Ascending aorta (tissue), 2 donors: ENCODE data around the gene HTRA3. TPM values are rescaled to one million over a fixed set of nuclear protein-coding genes. Genes with fewer than 3 reads are reported as not detected.

ENCODE experiments used
- DNase-seq, 2 donors: peaks; one replicate each; pipeline ENCODE4 v3.0.0-alpha.2; 2019; ENCODE audit warnings: low spot score in 2 of 2
- H3K27ac ChIP-seq, 2 donors: fragments of 200-600 bp; sonication (generic); one replicate each; pipeline ENCODE4 v1.5.1; 2016 to 2017; ENCODE audit warnings: mild to moderate bottlenecking in 1 of 2
- H3K27me3 ChIP-seq: fragments of 200-600 bp; sonication (generic); one replicate; pipeline ENCODE4 v1.5.1; 2017
- H3K36me3 ChIP-seq, 2 donors: fragments of 200-600 bp; sonication (generic); one replicate each; pipeline ENCODE4 v1.5.1; 2016
- H3K4me1 ChIP-seq, 2 donors: fragments of 200-600 bp; sonication (generic); one replicate each; pipeline ENCODE4 v1.5.1; 2016 to 2017; ENCODE audit warnings: mild to moderate bottlenecking in 1 of 2
- H3K4me3 ChIP-seq, 2 donors: fragments of 200-600 bp; sonication (generic); one replicate each; pipeline ENCODE4 v1.5.1; 2016 to 2017; ENCODE audit warnings: mild to moderate bottlenecking in 1 of 2
- H3K9me3 ChIP-seq, 2 donors: fragments of 200-600 bp; sonication (generic); one replicate each; pipeline ENCODE4 v1.5.1; 2016
- CTCF ChIP-seq, 3 experiments: fragments of 200-600 bp in 2 of 3; fragments of 450-650 bp in 1 of 3; sonication (generic) in 2 of 3; IDR thresholded peaks; one replicate each; pipeline ENCODE4 v1.5.1; 2016 to 2019; ENCODE audit warnings: antibody characterized with exemption in 3 of 3, mild to moderate bottlenecking in 1 of 3, moderate library complexity in 1 of 3
- intact Hi-C: fragments of 100-400 bp; cut with DNase I; formaldehyde crosslinking; loops from one replicate; pipeline ENCODE4 v1.15.1; 2023
- total RNA-seq: library from RNA; depleted of rRNA; stranded (reverse); fragments of >200 nt; gene quantifications from one replicate; pipeline ENCODE4 v1.1.0, GENCODE V29; 2016

Gene HTRA3
- total RNA-seq, 1 donor from 2014 or later, result 52.6 TPM

- Histone ChIP-seq H3K9me3 (no peaks in the 10 kb centered on the region), H3K27me3 (no peaks in the 10 kb centered on the region), H3K27ac (no peak overlapping the region), H3K36me3 (no peaks in the 10 kb centered on the region), H3K4me1 (peaks cover 8 to 9% of the 10 kb centered on the region in 2 donors), H3K4me3 (no peak overlapping the region)
- DNase-seq, result peak in 1 of 2 donors; percentile 60
- no peak for TF ChIP-seq CTCF (IDR thresholded peaks at IDR 0.05)
- intact Hi-C loops, result no loop called here
Measured at GRCh38 chr4:8341691-8342090, 72.1 kb downstream of the HTRA3 start.

GRCh38 chr4:8342651-8343261 lies 73.2 kb downstream of the HTRA3 start:
- Histone ChIP-seq H3K27ac (no peak overlapping the region), H3K9me3 (no peaks in the 10 kb centered on the region), H3K36me3 (no peaks in the 10 kb centered on the region), H3K27me3 (no peaks in the 10 kb centered on the region), H3K4me3 (no peak overlapping the region), H3K4me1 (peaks cover 11% of the 10 kb centered on the region in 2 donors)
- TF ChIP-seq CTCF (IDR thresholded peaks at IDR 0.05), result no peak
- peak in 1 of 2 donors; percentile 60 for DNase-seq
- intact Hi-C loops, result no loop called here

DNA sequence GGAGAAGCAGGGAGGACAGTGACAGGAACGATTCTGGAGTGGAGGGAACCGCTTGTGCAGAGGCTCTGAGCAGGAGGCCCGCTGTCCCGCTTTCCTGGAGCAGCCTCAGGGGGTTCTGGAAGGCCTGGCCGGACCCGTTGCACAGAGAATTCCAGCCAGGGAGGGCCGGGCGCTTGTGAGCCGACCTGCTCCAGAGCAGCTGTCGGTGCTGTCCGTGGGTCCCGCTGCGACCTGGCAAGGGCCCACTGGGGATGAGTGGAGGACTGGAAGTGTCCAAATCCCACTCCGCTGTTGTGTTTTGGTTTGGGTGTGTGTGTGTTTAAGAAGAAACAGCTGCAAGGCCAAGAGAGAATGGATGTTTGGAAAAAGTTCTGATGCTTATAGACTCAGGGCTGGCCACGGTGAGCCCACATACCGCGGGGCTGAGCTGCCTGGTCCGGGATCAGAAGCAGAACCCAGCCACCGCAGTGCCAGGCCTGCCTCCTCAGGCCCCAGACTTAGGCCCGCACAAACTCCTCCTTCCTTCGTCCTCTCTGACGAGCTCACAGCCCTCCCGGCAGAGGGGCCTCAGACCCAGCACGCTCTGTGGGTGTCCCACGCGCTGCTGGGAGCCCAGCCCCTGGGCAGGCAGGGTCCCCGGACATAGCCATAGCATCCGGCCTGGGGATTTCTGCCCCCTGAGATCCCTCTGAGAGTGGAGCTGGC lies 73.9 kb downstream of the HTRA3 start:
- no peaks in the 10 kb centered on the region for H3K9me3 ChIP-seq
- no peak overlapping the region for H3K27ac ChIP-seq
- peak in 1 of 2 donors; percentile 62 for DNase-seq
- no peaks in the 10 kb centered on the region for H3K27me3 ChIP-seq
- intact Hi-C loops, result no loop called here
- no peaks in the 10 kb centered on the region for H3K36me3 ChIP-seq
- TF ChIP-seq CTCF (IDR thresholded peaks at IDR 0.05), result no peak
- H3K4me3 ChIP-seq, result no peak overlapping the region
- peaks cover 11% of the 10 kb centered on the region in 2 donors for H3K4me1 ChIP-seq

DNA sequence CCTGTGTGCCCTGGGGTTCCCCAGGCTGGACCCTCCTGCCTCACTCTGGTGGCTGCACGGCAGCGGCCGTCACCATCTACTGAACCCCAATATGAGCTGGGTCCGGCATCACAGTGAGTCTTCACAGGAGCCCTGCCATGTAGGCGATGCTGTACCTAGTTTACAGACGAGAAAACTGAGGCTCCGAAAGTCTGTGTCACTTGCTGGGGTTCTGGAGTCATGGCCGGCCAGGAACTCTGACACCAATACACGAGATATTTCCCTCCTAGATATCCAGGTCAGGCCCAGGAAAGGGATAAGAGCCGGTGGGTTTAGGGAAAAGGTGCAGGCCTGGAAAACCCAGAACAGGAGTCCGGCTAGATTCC lies 74.4 kb downstream of the HTRA3 start:
- peak in 1 of 2 donors; percentile 43 for DNase-seq
- peaks cover 11% of the 10 kb centered on the region in 2 donors for H3K4me1 ChIP-seq
- H3K4me3 ChIP-seq, result no peak overlapping the region
- no peak for TF ChIP-seq CTCF (IDR thresholded peaks at IDR 0.05)
- intact Hi-C loops, result no loop called here
- H3K9me3 ChIP-seq, result no peaks in the 10 kb centered on the region
- H3K27ac ChIP-seq, result no peak overlapping the region
- H3K36me3 ChIP-seq, result no peaks in the 10 kb centered on the region
- no peaks in the 10 kb centered on the region for H3K27me3 ChIP-seq

DNA sequence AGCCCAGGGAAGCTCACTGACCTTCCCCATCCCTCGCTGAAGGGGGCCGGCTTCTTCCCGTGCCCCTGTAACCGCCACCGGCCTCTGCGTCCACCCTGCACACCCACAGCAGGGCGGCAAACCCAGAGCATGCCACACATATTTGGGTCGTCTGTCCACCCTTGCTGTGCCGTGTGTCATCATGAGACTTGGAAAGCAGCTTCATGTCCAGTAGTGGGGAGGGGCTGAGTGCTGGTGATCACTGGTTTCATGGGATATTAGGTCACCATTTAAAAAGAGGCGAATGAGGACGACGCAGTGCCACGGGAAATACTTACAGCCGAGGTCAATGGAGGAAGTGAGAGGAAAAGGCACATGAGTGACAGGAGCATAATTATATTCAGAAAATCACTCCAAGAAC lies 74.8 kb downstream of the HTRA3 start:
- DNase-seq, result peak in 1 of 2 donors; percentile 62
- peaks cover 11% of the 10 kb centered on the region in 2 donors for H3K4me1 ChIP-seq

More for the DNA sequence above, 74.8 kb downstream of the HTRA3 start:
- Histone ChIP-seq H3K27me3 (no peaks in the 10 kb centered on the region), H3K27ac (no peak overlapping the region), H3K36me3 (no peaks in the 10 kb centered on the region), H3K4me3 (no peak overlapping the region), H3K9me3 (no peaks in the 10 kb centered on the region)
- intact Hi-C loops, result no loop called here
- no peak for TF ChIP-seq CTCF (IDR thresholded peaks at IDR 0.05)
